Astrocyte (in vitro differentiated cells and primary cell): Measurements from ENCODE around the gene FYN. TPM values are rescaled to one million over a fixed set of nuclear protein-coding genes. Genes with fewer than 3 reads are reported as not detected.

Experiments used
- DNase-seq: peaks from one replicate; pipeline ENCODE4 v3.0.0-alpha.2; 2010; ENCODE audit warnings: low read depth
- FAIRE-seq: peaks from 2 replicates; lab custom pipeline; 2011; peaks lifted over from hg19 to GRCh38; lab: Jason Lieb, UNC
- H2AFZ ChIP-seq: 2 replicates; pipeline ENCODE4 v1.6.0; 2012; ENCODE audit warnings: low read depth, low read length, inconsistent platforms
- H3K27ac ChIP-seq: 2 replicates; pipeline ENCODE4 v1.5.1; 2011; ENCODE audit warnings: low read depth, low read length, inconsistent platforms
- H3K27me3 ChIP-seq: 2 replicates; pipeline ENCODE4 v1.6.0; 2011; ENCODE audit warnings: low read length, inconsistent platforms; ENCODE audit not compliant: insufficient read depth
- H3K36me3 ChIP-seq: 2 replicates; pipeline ENCODE4 v1.5.1; 2011; ENCODE audit warnings: low read length, inconsistent platforms; ENCODE audit not compliant: insufficient read depth
- H3K4me1 ChIP-seq: 2 replicates; pipeline ENCODE4 v1.5.1; 2011; ENCODE audit warnings: low read length, inconsistent platforms; ENCODE audit not compliant: insufficient read depth
- H3K4me2 ChIP-seq: 2 replicates; pipeline ENCODE4 v1.6.0; 2012; ENCODE audit warnings: low read length, inconsistent platforms
- H3K4me3 ChIP-seq: 2 replicates; pipeline ENCODE4 v1.5.1; 2011; ENCODE audit warnings: low read depth, mild to moderate bottlenecking, low read length, inconsistent platforms; ENCODE audit not compliant: insufficient read depth
- H3K79me2 ChIP-seq: 2 replicates; pipeline ENCODE4 v1.6.0; 2012; ENCODE audit warnings: mild to moderate bottlenecking, low read length, inconsistent platforms; ENCODE audit not compliant: insufficient read depth
- H3K9ac ChIP-seq: 2 replicates; pipeline ENCODE4 v1.6.0; 2012; ENCODE audit warnings: mild to moderate bottlenecking, low read length, inconsistent platforms
- H3K9me3 ChIP-seq: 2 replicates; pipeline ENCODE4 v1.5.1; 2012; ENCODE audit warnings: low read depth, mild to moderate bottlenecking, low read length, inconsistent platforms; ENCODE audit not compliant: insufficient read depth
- H4K20me1 ChIP-seq: 2 replicates; pipeline ENCODE4 v1.6.0; 2012; ENCODE audit warnings: low read length, inconsistent platforms; ENCODE audit not compliant: insufficient read depth
- H3K27ac Mint-ChIP-seq: one replicate; pipeline ENCODE4 v1.8.0; 2021; ENCODE audit warnings: mild to moderate bottlenecking, mixed read lengths; ENCODE audit not compliant: unreplicated experiment
- H3K27me3 Mint-ChIP-seq: one replicate; pipeline ENCODE4 v1.8.0; 2021; ENCODE audit warnings: low read depth, mixed read lengths; ENCODE audit not compliant: unreplicated experiment
- H3K36me3 Mint-ChIP-seq: one replicate; pipeline ENCODE4 v1.8.0; 2021; ENCODE audit warnings: low read depth, mixed read lengths; ENCODE audit not compliant: unreplicated experiment
- H3K4me1 Mint-ChIP-seq: one replicate; pipeline ENCODE4 v1.8.0; 2021; ENCODE audit warnings: low read depth, mixed read lengths; ENCODE audit not compliant: unreplicated experiment
- H3K4me3 Mint-ChIP-seq: one replicate; pipeline ENCODE4 v1.8.0; 2021; ENCODE audit warnings: mild to moderate bottlenecking, moderate library complexity, mixed read lengths; ENCODE audit not compliant: unreplicated experiment
- H3K9me3 Mint-ChIP-seq: one replicate; pipeline ENCODE4 v1.8.0; 2021; ENCODE audit warnings: mild to moderate bottlenecking, mixed read lengths; ENCODE audit not compliant: unreplicated experiment
- CTCF ChIP-seq: IDR thresholded peaks from 2 replicates; pipeline ENCODE4 v1.5.1; 2011; ENCODE audit warnings: low read depth, mild to moderate bottlenecking, inconsistent platforms, low read length, moderate library complexity; ENCODE audit not compliant: insufficient read depth
- EZH2 ChIP-seq: IDR thresholded peaks from 2 replicates; pipeline ENCODE4 v1.6.1; 2012; ENCODE audit warnings: mild to moderate bottlenecking, low read length, inconsistent platforms; ENCODE audit not compliant: insufficient read depth
- total RNA-seq: library from RNA; stranded (reverse); gene quantifications from 2 replicates; pipeline ENCODE4 v1.2.1, GENCODE V29; 2021

FYN gene
- total RNA-seq, 1 donor from 2014 or later, result 167 TPM

- no peaks in the 10 kb centered on the region for H3K9me3 Mint-ChIP-seq
- no peaks in the 10 kb centered on the region for H3K36me3 ChIP-seq
- H3K4me3 ChIP-seq, result no peak overlapping the region
- no peaks in the 10 kb centered on the region for H3K27me3 ChIP-seq
- no peak for FAIRE-seq
- no peak overlapping the region for H3K27ac Mint-ChIP-seq
- H4K20me1 ChIP-seq, result peaks cover 23% of the 10 kb centered on the region
- H3K4me1 ChIP-seq, result peaks cover 3% of the 10 kb centered on the region
- H3K9ac ChIP-seq, result no peak overlapping the region
- no peak overlapping the region for H3K4me3 Mint-ChIP-seq
- no peaks in the 10 kb centered on the region for H3K9me3 ChIP-seq
- no peak overlapping the region for H3K27ac ChIP-seq
- no peak for DNase-seq
- H3K36me3 Mint-ChIP-seq, result peaks cover 16% of the 10 kb centered on the region
- H3K79me2 ChIP-seq, result peaks cover 26% of the 10 kb centered on the region
- TF ChIP-seq CTCF, result no peak
- no peak for TF ChIP-seq EZH2
- no peaks in the 10 kb centered on the region for H3K27me3 Mint-ChIP-seq
- no peak overlapping the region for H3K4me2 ChIP-seq
- peaks cover 47% of the 10 kb centered on the region for H3K4me1 Mint-ChIP-seq
- H2AFZ ChIP-seq, result no peak overlapping the region
Measured at GRCh38 chr6:111773501-111774345, 99.5 kb downstream of the FYN start.

- no peak overlapping the region for H3K27ac ChIP-seq
- peaks cover 55% of the 10 kb centered on the region for H3K4me1 Mint-ChIP-seq
- peaks cover 23% of the 10 kb centered on the region for H4K20me1 ChIP-seq
- TF ChIP-seq CTCF (no peak), EZH2 (no peak)
- no peak overlapping the region for H3K4me2 ChIP-seq
- no peaks in the 10 kb centered on the region for H3K36me3 ChIP-seq
- H3K27me3 ChIP-seq, result no peaks in the 10 kb centered on the region
- H2AFZ ChIP-seq, result no peak overlapping the region
- no peaks in the 10 kb centered on the region for H3K9me3 ChIP-seq
- no peaks in the 10 kb centered on the region for H3K9me3 Mint-ChIP-seq
- H3K4me3 ChIP-seq, result no peak overlapping the region
- peaks cover 23% of the 10 kb centered on the region for H3K79me2 ChIP-seq
- no peak overlapping the region for H3K27ac Mint-ChIP-seq
- no peak overlapping the region for H3K4me3 Mint-ChIP-seq
- peaks cover 3% of the 10 kb centered on the region for H3K4me1 ChIP-seq
- DNase-seq, result no peak
- no peaks in the 10 kb centered on the region for H3K27me3 Mint-ChIP-seq
- H3K36me3 Mint-ChIP-seq, result peaks cover 9% of the 10 kb centered on the region
- no peak for FAIRE-seq
- no peak overlapping the region for H3K9ac ChIP-seq
Measured at GRCh38 chr6:111772381-111772780, 100.9 kb downstream of the FYN start.

GRCh38 chr6:111771629-111772028, 101.6 kb downstream of the FYN start:
- H3K79me2 ChIP-seq, result peaks cover 25% of the 10 kb centered on the region
- H3K27me3 ChIP-seq, result no peaks in the 10 kb centered on the region
- no peak overlapping the region for H3K4me3 ChIP-seq
- Mint-ChIP-seq H3K4me1 (peaks cover 63% of the 10 kb centered on the region), H3K36me3 (peaks cover 6% of the 10 kb centered on the region), H3K4me3 (no peak overlapping the region), H3K27ac (no peak overlapping the region), H3K9me3 (no peaks in the 10 kb centered on the region), H3K27me3 (no peaks in the 10 kb centered on the region)
- no peak overlapping the region for H2AFZ ChIP-seq
- TF ChIP-seq EZH2 (no peak), CTCF (no peak)
- peaks cover 3% of the 10 kb centered on the region for H3K4me1 ChIP-seq
- peaks cover 20% of the 10 kb centered on the region for H4K20me1 ChIP-seq
- H3K36me3 ChIP-seq, result no peaks in the 10 kb centered on the region
- H3K9ac ChIP-seq, result no peak overlapping the region
- no peak overlapping the region for H3K27ac ChIP-seq
- FAIRE-seq (no peak), DNase-seq (no peak)
- H3K9me3 ChIP-seq, result no peaks in the 10 kb centered on the region
- H3K4me2 ChIP-seq, result no peak overlapping the region
